Endothelial cell of umbilical vein (primary cell): Measurements from ENCODE around the gene TNS4. TPM values are rescaled to one million over a fixed set of nuclear protein-coding genes. Genes with fewer than 3 reads are reported as not detected.
A peak's percentile ranks its signal among the peaks of the same experiment; 100 is the strongest.

Source experiments
- BruUV-seq: library from RNA; stranded (reverse); fragments of 400-500 nt; replicated peaks from 2 replicates; lab custom pipeline; 2021; lab: Mats Ljungman, UMichigan
- CTCF ChIA-PET: fragments of 300-600, 350-600 bp; sonication (Branson Sonifier 250); formaldehyde crosslinking; loops from one replicate; lab custom pipeline; 2021; ENCODE audit warnings: antibody characterized with exemption, inconsistent platforms; lab: Charles Lee
- POLR2A ChIA-PET: fragments of 300-600, 350-600 bp; sonication (Branson Sonifier 250); formaldehyde crosslinking; loops from one replicate; lab custom pipeline; 2021; ENCODE audit warnings: antibody characterized with exemption, inconsistent platforms; lab: Charles Lee
- DNase-seq: peaks from one replicate; pipeline ENCODE4 v3.0.0-alpha.2; 2011; ENCODE audit warnings: low read depth, low spot score
- FAIRE-seq: peaks from 2 replicates; lab custom pipeline; 2011; peaks lifted over from hg19 to GRCh38; lab: Jason Lieb, UNC
- H2AFZ ChIP-seq: 2 replicates; pipeline ENCODE4 v1.6.0; 2012; ENCODE audit warnings: low read depth, low read length, control low read depth, inconsistent platforms
- H3K27ac ChIP-seq: 2 replicates; pipeline ENCODE4 v1.5.1; 2011; ENCODE audit warnings: low read depth, mild to moderate bottlenecking, control low read depth, low read length, moderate library complexity; ENCODE audit not compliant: insufficient read depth
- H3K27me3 ChIP-seq, 2 experiments: 2 replicates each; pipeline versions ENCODE4 v1.6.0 to v1.6.1; 2011; ENCODE audit warnings: low read length in 2 of 2, mixed read lengths in 1 of 2; ENCODE audit not compliant: control insufficient read depth in 2 of 2, insufficient read depth in 2 of 2
- H3K36me3 ChIP-seq, 2 experiments: 2 replicates in 1 of 2; 3 replicates in 1 of 2; pipeline ENCODE4 v1.5.1; 2011; ENCODE audit warnings: low read length in 2 of 2, mild to moderate bottlenecking in 1 of 2, moderate library complexity in 1 of 2; ENCODE audit not compliant: control insufficient read depth in 2 of 2, insufficient read depth in 2 of 2; ENCODE audit errors: extremely low read depth in 1 of 2
- H3K4me1 ChIP-seq: 3 replicates; pipeline ENCODE4 v1.5.1; 2011; ENCODE audit warnings: mild to moderate bottlenecking, low read length; ENCODE audit not compliant: control insufficient read depth, insufficient read depth; ENCODE audit errors: extremely low read depth
- H3K4me2 ChIP-seq: 2 replicates; pipeline ENCODE4 v1.6.1; 2011; ENCODE audit warnings: low read length, control low read depth, mixed read lengths; ENCODE audit not compliant: insufficient read depth
- H3K4me3 ChIP-seq, 3 experiments: fragments of 200-600 bp in 1 of 3; sonication (generic), shearing (Covaris generic) in 1 of 3; replicated peaks in 1 of 3; 2 replicates each; pipeline ENCODE4 v1.5.1; 2011 to 2016; ENCODE audit warnings: control low read depth in 3 of 3, low read length in 3 of 3, mild to moderate bottlenecking in 2 of 3, inconsistent platforms in 1 of 3, low read depth in 1 of 3, moderate library complexity in 1 of 3; ENCODE audit not compliant: insufficient read depth in 1 of 3
- H3K79me2 ChIP-seq: 2 replicates; pipeline ENCODE4 v1.6.0; 2012; ENCODE audit warnings: low read length, inconsistent platforms; ENCODE audit not compliant: control insufficient read depth, insufficient read depth
- H3K9ac ChIP-seq: replicated peaks from 2 replicates; pipeline ENCODE3; 2011; ENCODE audit warnings: low read length, control low read depth; ENCODE audit not compliant: insufficient read depth; ENCODE audit errors: extremely low read depth
- H3K9me1 ChIP-seq: replicated peaks from 3 replicates; pipeline ENCODE4 v1.6.0; 2011; ENCODE audit warnings: mild to moderate bottlenecking, low read length; ENCODE audit not compliant: control insufficient read depth, insufficient read depth; ENCODE audit errors: extremely low read depth
- H3K9me3 ChIP-seq: replicated peaks from 2 replicates; pipeline ENCODE4 v1.5.1; 2012; ENCODE audit warnings: low read length, inconsistent platforms; ENCODE audit not compliant: control insufficient read depth, insufficient read depth
- H4K20me1 ChIP-seq: replicated peaks from 2 replicates; pipeline ENCODE3; 2011; ENCODE audit warnings: mild to moderate bottlenecking, low read length; ENCODE audit not compliant: control insufficient read depth, insufficient read depth; ENCODE audit errors: extremely low read depth
- FOS ChIP-seq: IDR thresholded peaks from 2 replicates; pipeline ENCODE4 v1.6.1; 2011; ENCODE audit warnings: mild to moderate bottlenecking, low read length, moderate library complexity, borderline replicate concordance; ENCODE audit not compliant: insufficient read depth
- GATA2 ChIP-seq: IDR thresholded peaks from 2 replicates; pipeline ENCODE4 v1.7.0; 2011; ENCODE audit warnings: low read depth, mild to moderate bottlenecking, moderate library complexity, mixed read lengths, low read length; ENCODE audit not compliant: insufficient read length, insufficient read depth
- JUN ChIP-seq: IDR thresholded peaks from 2 replicates; pipeline ENCODE4 v1.6.1; 2011; ENCODE audit warnings: borderline replicate concordance, low read depth; ENCODE audit not compliant: insufficient read length, insufficient read depth
- MAX ChIP-seq: IDR thresholded peaks from 2 replicates; pipeline ENCODE4 v1.6.1; 2011; ENCODE audit not compliant: insufficient read depth, insufficient read length
- MYC ChIP-seq: IDR thresholded peaks from one replicate; pipeline ENCODE4 v1.6.1; 2011; ENCODE audit warnings: mild to moderate bottlenecking, low read depth, low read length
- POLR2A ChIP-seq: IDR thresholded peaks from 2 replicates; pipeline ENCODE4 v1.6.1; 2012; ENCODE audit warnings: low read depth, mild to moderate bottlenecking, control low read depth, low read length
- dilution Hi-C: fragments of 300-500 bp; cut with MboI; formaldehyde crosslinking; loops from one replicate; pipeline ENCODE4 v1.15.0; 2019; ENCODE audit warnings: low sequenced_read_pairs; ENCODE audit not compliant: extremely low pct_ligation_motif_present
- intact Hi-C: fragments of 100-400 bp; cut with micrococcal nuclease; formaldehyde crosslinking; loops from one replicate; pipeline ENCODE4 v1.10.0; 2022
- polyA plus RNA-seq, 4 experiments: library from polyadenylated mRNA; depleted of rRNA in 3 of 4; stranded (reverse) in 3 of 4; unstranded in 1 of 4; fragments of >200 nt; gene quantifications; 2 replicates each; pipeline versions ENCODE4 v1.2.1 to v1.2.3, GENCODE V29; 2011 to 2012; ENCODE audit warnings: missing spikeins in 1 of 4
- total RNA-seq: library from RNA; stranded (reverse); gene quantifications from 2 replicates; pipeline ENCODE4 v1.2.3, GENCODE V29; 2021

TNS4 gene
- total and polyA plus RNA-seq, 2 donors (not counting 3 experiments of a cell fraction or from before 2014, with no cell fraction given) = not detected

- TF ChIP-seq JUN = no peak
- no peak for TF ChIP-seq MYC
- TF ChIP-seq MAX = no peak
- TF ChIP-seq POLR2A = no peak
- no peak for TF ChIP-seq GATA2
- no peak for TF ChIP-seq FOS
- H2AFZ ChIP-seq = no peak overlapping the region
- H4K20me1 ChIP-seq = no peaks in the 10 kb centered on the region
- POLR2A ChIA-PET = interaction anchor here (0.6 to 1.8 kb wide), 4 partner anchors 26 to 89 kb away, joined by 3 to 9 read pairs (median 6); partner anchors contain the start of gene TOP2A
- no peaks in the 10 kb centered on the region for H3K9me1 ChIP-seq
- H3K27ac ChIP-seq = peak overlapping the region; percentile 77
- CTCF ChIA-PET = interaction anchor here (0.6 to 8.1 kb wide), 19 partner anchors 7 to 1221 kb away, joined by 3 to 143 read pairs (median 4); partner anchors contain the start of genes GJD3 and TOP2A
- H3K9me3 ChIP-seq = no peaks in the 10 kb centered on the region
- DNase-seq (peak; percentile 40), FAIRE-seq (peak; percentile 37)
- peak overlapping the region; percentile 51 to 92 (median 58) for H3K4me3 ChIP-seq
- dilution Hi-C loops (no loop called here), intact Hi-C loops (loop anchor here (1.0 kb wide), 4 partner anchors 27 to 89 kb away; partner anchors contain the start of gene TOP2A)
- BruUV-seq = no TSS peak
- peaks cover 55% of the 10 kb centered on the region for H3K79me2 ChIP-seq
- peak overlapping the region; percentile 74 for H3K9ac ChIP-seq
- peak overlapping the region; percentile 92 for H3K4me2 ChIP-seq
- H3K4me1 ChIP-seq = peaks cover 44% of the 10 kb centered on the region
- H3K27me3 ChIP-seq = no peaks in the 10 kb centered on the region
- peaks cover 0 to 4% of the 10 kb centered on the region in 2 experiments for H3K36me3 ChIP-seq
Measured at GRCh38 chr17:40443988-40444899, 57.2 kb downstream of the TNS4 start.
